IMR-90 (cell line): ENCODE measurements around the gene ZBTB46. TPM values are rescaled to one million over a fixed set of nuclear protein-coding genes. Genes with fewer than 3 reads are reported as not detected.

Source experiments
- ATAC-seq: fragments of 200-7000 bp; cut with Tn5 transposase; 2 replicates; pipeline ENCODE4 v1.9.1; 2020; ENCODE audit warnings: low read depth, mild to moderate bottlenecking, moderate library complexity
- BruUV-seq: library from RNA; stranded (reverse); fragments of 400-500 nt; replicated peaks from 2 replicates; lab custom pipeline; 2021; lab: Mats Ljungman, UMichigan
- CTCF ChIA-PET: fragments of 300-600 bp; formaldehyde crosslinking; extraction: SDS; loops from one replicate; lab custom pipeline; 2021; ENCODE audit warnings: antibody characterized with exemption; lab: Yijun Ruan, JAX
- POLR2A ChIA-PET: fragments of 300-600 bp; sonication (Branson Sonifier 250); formaldehyde crosslinking; loops from one replicate; lab custom pipeline; 2022; ENCODE audit warnings: antibody characterized with exemption; ENCODE audit not compliant: unreplicated experiment; lab: Charles Lee
- DNase-seq: peaks from one replicate; pipeline ENCODE4 v3.0.0; 2013
- H2AFZ ChIP-seq: replicated peaks from 2 replicates; pipeline ENCODE3; 2013; ENCODE audit warnings: low read length, mild to moderate bottlenecking; ENCODE audit not compliant: poor library complexity
- H2AK5ac ChIP-seq: 2 replicates; pipeline ENCODE4 v1.6.1; 2013; ENCODE audit warnings: low read depth, low read length, inconsistent platforms
- H2AK9ac ChIP-seq: replicated peaks from 2 replicates; pipeline ENCODE3; 2013; ENCODE audit warnings: mild to moderate bottlenecking, low read depth, low read length, moderate library complexity; ENCODE audit not compliant: poor library complexity
- H2BK120ac ChIP-seq: 2 replicates; pipeline ENCODE4 v1.6.1; 2013; ENCODE audit warnings: low read depth, low read length, inconsistent platforms
- H2BK15ac ChIP-seq: 3 replicates; pipeline ENCODE4 v1.6.1; 2013; ENCODE audit warnings: low read depth, low read length, inconsistent platforms
- H2BK20ac ChIP-seq: 2 replicates; pipeline ENCODE4 v1.6.1; 2013; ENCODE audit warnings: low read depth, mild to moderate bottlenecking, inconsistent platforms, low read length, moderate library complexity
- H2BK5ac ChIP-seq: 2 replicates; pipeline ENCODE4 v1.6.1; 2013; ENCODE audit warnings: mild to moderate bottlenecking, low read depth, low read length, inconsistent platforms; ENCODE audit not compliant: poor library complexity, severe bottlenecking
- H3K14ac ChIP-seq: replicated peaks from 2 replicates; pipeline ENCODE4 v1.6.1; 2013; ENCODE audit warnings: low read depth, low read length, inconsistent platforms
- H3K18ac ChIP-seq: 2 replicates; pipeline ENCODE4 v1.6.1; 2013; ENCODE audit warnings: low read depth, low read length, control low read depth
- H3K23ac ChIP-seq: 2 replicates; pipeline ENCODE4 v1.6.1; 2013; ENCODE audit warnings: low read depth, low read length, inconsistent platforms
- H3K27ac ChIP-seq: 2 replicates; pipeline ENCODE4 v1.5.1; 2013; ENCODE audit warnings: mild to moderate bottlenecking, control low read depth, low read length; ENCODE audit not compliant: insufficient read depth
- H3K27me3 ChIP-seq: 2 replicates; pipeline ENCODE4 v1.6.1; 2013; ENCODE audit warnings: low read length; ENCODE audit not compliant: control insufficient read depth, insufficient read depth
- H3K36me3 ChIP-seq: 2 replicates; pipeline ENCODE4 v1.6.1; 2013; ENCODE audit warnings: low read length, mixed read lengths; ENCODE audit not compliant: control insufficient read depth, insufficient read depth
- H3K4ac ChIP-seq: 2 replicates; pipeline ENCODE4 v1.6.1; 2013; ENCODE audit warnings: low read depth, low read length, inconsistent platforms
- H3K4me1 ChIP-seq: 2 replicates; pipeline ENCODE4 v1.6.1; 2013; ENCODE audit warnings: low read length, mixed read lengths; ENCODE audit not compliant: control insufficient read depth, insufficient read depth
- H3K4me2 ChIP-seq: 2 replicates; pipeline ENCODE4 v1.6.1; 2013; ENCODE audit warnings: low read depth, mild to moderate bottlenecking, control low read depth, low read length, moderate library complexity
- H3K4me3 ChIP-seq: 2 replicates; pipeline ENCODE4 v1.5.1; 2013; ENCODE audit warnings: low read depth, mild to moderate bottlenecking, control low read depth, low read length, moderate library complexity; ENCODE audit not compliant: insufficient read depth
- H3K56ac ChIP-seq: 2 replicates; pipeline ENCODE4 v1.6.1; 2013; ENCODE audit warnings: low read length, inconsistent platforms; ENCODE audit not compliant: insufficient read depth; ENCODE audit errors: extremely low read depth
- H3K79me1 ChIP-seq, 2 experiments: 2 replicates each; pipeline ENCODE4 v1.6.1; 2013; ENCODE audit warnings: low read length in 2 of 2, inconsistent platforms in 1 of 2, low read depth in 1 of 2
- H3K9ac ChIP-seq: 2 replicates; pipeline ENCODE4 v1.6.1; 2013; ENCODE audit warnings: low read depth, low read length, control low read depth
- H3K9me1 ChIP-seq: 2 replicates; pipeline ENCODE4 v1.6.1; 2013; ENCODE audit warnings: low read length, inconsistent platforms; ENCODE audit not compliant: insufficient read depth
- H3K9me3 ChIP-seq: 2 replicates; pipeline ENCODE4 v1.6.1; 2013; ENCODE audit warnings: low read length; ENCODE audit not compliant: control insufficient read depth, insufficient read depth
- H4K20me1 ChIP-seq: 2 replicates; pipeline ENCODE4 v1.6.1; 2013; ENCODE audit warnings: low read length, inconsistent platforms; ENCODE audit not compliant: insufficient read depth
- H4K5ac ChIP-seq: 2 replicates; pipeline ENCODE4 v1.6.1; 2013; ENCODE audit warnings: mild to moderate bottlenecking, low read depth, low read length, control low read depth
- H4K8ac ChIP-seq, 2 experiments: 2 replicates each; pipeline ENCODE4 v1.6.1; 2013; ENCODE audit warnings: low read depth in 2 of 2, low read length in 2 of 2, control low read depth in 1 of 2, inconsistent platforms in 1 of 2
- H4K91ac ChIP-seq: 2 replicates; pipeline ENCODE4 v1.6.1; 2013; ENCODE audit warnings: low read depth, low read length, inconsistent platforms; ENCODE audit not compliant: insufficient read depth
- BHLHE40 ChIP-seq: fragments of 150-350 bp; IDR thresholded peaks from 2 replicates; pipeline ENCODE4 v1.6.1; 2016; ENCODE audit warnings: mild to moderate bottlenecking, low read depth, low read length
- FOS ChIP-seq: fragments of 150-350 bp; IDR thresholded peaks from 2 replicates; pipeline ENCODE4 v1.6.1; 2016; ENCODE audit warnings: low read depth, low read length
- MAZ ChIP-seq: IDR thresholded peaks from 2 replicates; pipeline ENCODE4 v1.6.1; 2012; ENCODE audit warnings: low read depth, mild to moderate bottlenecking, low read length, improper control_type of control experiment, moderate library complexity, borderline replicate concordance
- MXI1 ChIP-seq: IDR thresholded peaks from 2 replicates; pipeline ENCODE4 v1.6.1; 2012; ENCODE audit warnings: low read depth, mild to moderate bottlenecking, low read length, moderate library complexity, borderline replicate concordance
- POLR2A ChIP-seq: IDR thresholded peaks from 2 replicates; pipeline ENCODE4 v1.6.1; 2012; ENCODE audit warnings: mild to moderate bottlenecking, low read depth, low read length
- RAD21 ChIP-seq: IDR thresholded peaks from 2 replicates; pipeline ENCODE4 v1.6.1; 2012; ENCODE audit warnings: low read length, improper control_type of control experiment
- RCOR1 ChIP-seq: IDR thresholded peaks from 2 replicates; pipeline ENCODE4 v1.6.1; 2012; ENCODE audit warnings: mild to moderate bottlenecking, low read length, improper control_type of control experiment; ENCODE audit not compliant: insufficient replicate concordance
- RFX5 ChIP-seq: IDR thresholded peaks from 2 replicates; pipeline ENCODE4 v1.8.0; 2012; ENCODE audit warnings: low read depth, mild to moderate bottlenecking, low read length, moderate library complexity
- SMC3 ChIP-seq: fragments of 150-350 bp; IDR thresholded peaks from 2 replicates; pipeline ENCODE4 v1.6.1; 2016; ENCODE audit warnings: low read depth, mild to moderate bottlenecking, antibody characterized with exemption, low read length, moderate library complexity
- WGBS, 2 experiments: methylation state at CpG; one replicate each; pipeline versions ENCODE4 v1.1.5 to v1.1.7; 2013; ENCODE audit warnings: missing lambda C conversion rate in 2 of 2; ENCODE audit not compliant: insufficient read length in 1 of 2; ENCODE audit errors: extremely low coverage in 2 of 2; 5-methylcytosine and 5-hydroxymethylcytosine counted together
- dilution Hi-C: fragments of 300-500 bp; cut with HindIII; formaldehyde crosslinking; loops from one replicate; pipeline ENCODE4 v1.14.3; 2018; ENCODE audit warnings: low sequenced_read_pairs; ENCODE audit not compliant: unreplicated experiment
- in situ Hi-C: fragments of 300-500 bp; cut with MboI; formaldehyde crosslinking; loops from 3 replicates; pipeline ENCODE4 v1.14.3; 2019; ENCODE audit warnings: low sequenced_read_pairs, inconsistent platforms, mixed read lengths
- intact Hi-C: fragments of 100-400 bp; cut with micrococcal nuclease; formaldehyde crosslinking; loops from 2 replicates; pipeline ENCODE4 v1.10.0; 2022
- polyA plus RNA-seq, 3 experiments: library from polyadenylated mRNA; depleted of rRNA; stranded (reverse); fragments of >200 nt; gene quantifications; 2 replicates each; pipeline ENCODE4 v1.2.3, GENCODE V29; 2012; ENCODE audit warnings: low replicate concordance in 1 of 3
- total RNA-seq: library from RNA; depleted of rRNA; stranded (reverse); fragments of >200 nt; gene quantifications from 2 replicates; pipeline ENCODE4 v1.2.3, GENCODE V29; 2012
- TF ChIP-seq, protein P1 (sequence below): conservative IDR thresholded peaks from 2 replicates; pipeline ENCODE4 v1.5.1; 2012; ENCODE audit warnings: mild to moderate bottlenecking, low read depth, low read length, improper control_type of control experiment
- TF ChIP-seq, protein P2 (sequence below): fragments of 150-350 bp; IDR thresholded peaks from 2 replicates; pipeline ENCODE4 v1.6.1; 2017; ENCODE audit warnings: mild to moderate bottlenecking, antibody characterized with exemption, low read length, low read depth

The ZBTB46 gene
- total and polyA plus RNA-seq, 2 of the 4 experiments (the other 2 are of a cell fraction): 4.2 to 14.9 TPM

DNA sequence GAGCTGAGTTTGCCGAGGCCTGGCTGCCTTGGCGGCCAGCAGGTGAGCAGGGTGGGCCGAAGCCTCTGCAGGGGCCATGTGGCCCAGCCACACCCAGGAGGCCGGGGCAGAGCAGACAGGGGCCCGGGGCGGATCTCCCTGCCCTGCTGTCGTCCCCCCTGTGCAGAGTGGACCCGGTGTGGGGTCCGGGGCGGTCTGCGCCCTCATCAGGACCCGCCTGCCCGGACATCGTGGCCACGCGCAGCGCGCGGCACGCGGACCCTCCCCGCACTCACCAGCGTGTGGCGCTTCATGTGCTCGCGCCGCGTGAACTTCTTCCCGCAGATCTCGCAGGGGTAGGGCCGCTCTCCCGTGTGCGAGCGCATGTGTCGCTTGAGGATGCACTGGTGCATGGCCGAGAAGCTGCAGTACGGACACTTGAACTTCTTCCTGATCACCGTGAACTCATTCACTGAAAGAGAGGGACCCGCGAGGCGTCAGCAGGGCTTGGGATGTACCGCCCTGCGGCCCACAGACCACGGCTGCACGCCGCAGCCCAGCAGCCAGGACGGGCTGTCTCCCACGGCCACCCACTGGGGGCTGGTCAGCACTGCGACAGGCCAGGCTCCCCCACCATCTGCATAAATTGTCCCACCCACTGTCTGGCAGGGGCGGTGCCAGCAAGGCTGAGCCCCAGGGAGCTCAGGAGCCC is 78.5 kb downstream of the ZBTB46 start:
- H3K18ac ChIP-seq: no peak overlapping the region
- H3K4me3 ChIP-seq: no peak overlapping the region
- peaks cover 5% of the 10 kb centered on the region; the same call in 1 of the 2 replicates for H3K36me3 ChIP-seq
- no peak overlapping the region for H3K4ac ChIP-seq
- no peak overlapping the region for H2AK9ac ChIP-seq
- no peak overlapping the region for H4K91ac ChIP-seq
- no TSS peak for BruUV-seq
- 0 out of 2 replicates have a peak, but pooled peaks cover 4% of the 10 kb centered on the region for H3K9me1 ChIP-seq
- no peak overlapping the region for H2BK20ac ChIP-seq
- no peak overlapping the region for H3K56ac ChIP-seq
- no peak overlapping the region for H4K8ac ChIP-seq
- H3K14ac ChIP-seq: no peak overlapping the region
- no peak overlapping the region for H2BK5ac ChIP-seq
- no peak overlapping the region for H3K9ac ChIP-seq
- H3K27ac ChIP-seq: no peak overlapping the region
- peaks cover 0 to 7% of the 10 kb centered on the region in 2 experiments; a peak in 1 of 4 replicates for H3K79me1 ChIP-seq
- no peak overlapping the region for H2BK120ac ChIP-seq
- no peak overlapping the region for H2AK5ac ChIP-seq
- WGBS, 2 experiments: 92% methylated on average over 36 of the region's 50 CpGs; no CpG with 5 or more reads in 1 of the 2 experiments
- no peaks in the 10 kb centered on the region for H3K4me1 ChIP-seq
- ATAC-seq (no peak; the same call in 1 of the 2 replicates), DNase-seq (no peak)
- in situ Hi-C loops: no loop called here
- dilution Hi-C loops: no loop called here
- CTCF ChIA-PET: no interaction called here
- no peak overlapping the region for H2BK15ac ChIP-seq
- TF ChIP-seq MAZ: no peak
- TF ChIP-seq FOS: no peak
- no peak for TF ChIP-seq BHLHE40
- no peak for TF ChIP-seq SMC3
- TF ChIP-seq, protein P1, sequence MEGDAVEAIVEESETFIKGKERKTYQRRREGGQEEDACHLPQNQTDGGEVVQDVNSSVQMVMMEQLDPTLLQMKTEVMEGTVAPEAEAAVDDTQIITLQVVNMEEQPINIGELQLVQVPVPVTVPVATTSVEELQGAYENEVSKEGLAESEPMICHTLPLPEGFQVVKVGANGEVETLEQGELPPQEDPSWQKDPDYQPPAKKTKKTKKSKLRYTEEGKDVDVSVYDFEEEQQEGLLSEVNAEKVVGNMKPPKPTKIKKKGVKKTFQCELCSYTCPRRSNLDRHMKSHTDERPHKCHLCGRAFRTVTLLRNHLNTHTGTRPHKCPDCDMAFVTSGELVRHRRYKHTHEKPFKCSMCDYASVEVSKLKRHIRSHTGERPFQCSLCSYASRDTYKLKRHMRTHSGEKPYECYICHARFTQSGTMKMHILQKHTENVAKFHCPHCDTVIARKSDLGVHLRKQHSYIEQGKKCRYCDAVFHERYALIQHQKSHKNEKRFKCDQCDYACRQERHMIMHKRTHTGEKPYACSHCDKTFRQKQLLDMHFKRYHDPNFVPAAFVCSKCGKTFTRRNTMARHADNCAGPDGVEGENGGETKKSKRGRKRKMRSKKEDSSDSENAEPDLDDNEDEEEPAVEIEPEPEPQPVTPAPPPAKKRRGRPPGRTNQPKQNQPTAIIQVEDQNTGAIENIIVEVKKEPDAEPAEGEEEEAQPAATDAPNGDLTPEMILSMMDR: no peak
- no peak for TF ChIP-seq RAD21
- TF ChIP-seq, protein P2, sequence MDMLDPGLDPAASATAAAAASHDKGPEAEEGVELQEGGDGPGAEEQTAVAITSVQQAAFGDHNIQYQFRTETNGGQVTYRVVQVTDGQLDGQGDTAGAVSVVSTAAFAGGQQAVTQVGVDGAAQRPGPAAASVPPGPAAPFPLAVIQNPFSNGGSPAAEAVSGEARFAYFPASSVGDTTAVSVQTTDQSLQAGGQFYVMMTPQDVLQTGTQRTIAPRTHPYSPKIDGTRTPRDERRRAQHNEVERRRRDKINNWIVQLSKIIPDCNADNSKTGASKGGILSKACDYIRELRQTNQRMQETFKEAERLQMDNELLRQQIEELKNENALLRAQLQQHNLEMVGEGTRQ: no peak
- no peak for TF ChIP-seq RCOR1
- no peak for TF ChIP-seq MXI1
- no peak for TF ChIP-seq POLR2A
- no peak for TF ChIP-seq RFX5
- no peaks in the 10 kb centered on the region for H3K9me3 ChIP-seq
- POLR2A ChIA-PET: interaction anchor here (0.5 kb wide), 1 partner anchor 125 kb away, joined by 3 read pairs; no protein-coding TSS in a partner anchor
- intact Hi-C loops: no loop called here
- H2AFZ ChIP-seq: no peak overlapping the region
- no peak overlapping the region for H4K5ac ChIP-seq
- H3K27me3 ChIP-seq: no peaks in the 10 kb centered on the region
- no peaks in the 10 kb centered on the region; the same call in 1 of the 2 replicates for H4K20me1 ChIP-seq
- no peak overlapping the region for H3K23ac ChIP-seq
- no peak overlapping the region for H3K4me2 ChIP-seq
